Activated naive CD4-positive, alpha-beta T cell treated with Interleukin-2 at 50 U/mL for 16 hours (primary cell): ENCODE results near the gene DNAJC18.

ENCODE experiments used
- DNase-seq: peaks from one replicate; pipeline ENCODE4 v3.0.0-alpha.2; 2020

DNAJC18 gene

DNA sequence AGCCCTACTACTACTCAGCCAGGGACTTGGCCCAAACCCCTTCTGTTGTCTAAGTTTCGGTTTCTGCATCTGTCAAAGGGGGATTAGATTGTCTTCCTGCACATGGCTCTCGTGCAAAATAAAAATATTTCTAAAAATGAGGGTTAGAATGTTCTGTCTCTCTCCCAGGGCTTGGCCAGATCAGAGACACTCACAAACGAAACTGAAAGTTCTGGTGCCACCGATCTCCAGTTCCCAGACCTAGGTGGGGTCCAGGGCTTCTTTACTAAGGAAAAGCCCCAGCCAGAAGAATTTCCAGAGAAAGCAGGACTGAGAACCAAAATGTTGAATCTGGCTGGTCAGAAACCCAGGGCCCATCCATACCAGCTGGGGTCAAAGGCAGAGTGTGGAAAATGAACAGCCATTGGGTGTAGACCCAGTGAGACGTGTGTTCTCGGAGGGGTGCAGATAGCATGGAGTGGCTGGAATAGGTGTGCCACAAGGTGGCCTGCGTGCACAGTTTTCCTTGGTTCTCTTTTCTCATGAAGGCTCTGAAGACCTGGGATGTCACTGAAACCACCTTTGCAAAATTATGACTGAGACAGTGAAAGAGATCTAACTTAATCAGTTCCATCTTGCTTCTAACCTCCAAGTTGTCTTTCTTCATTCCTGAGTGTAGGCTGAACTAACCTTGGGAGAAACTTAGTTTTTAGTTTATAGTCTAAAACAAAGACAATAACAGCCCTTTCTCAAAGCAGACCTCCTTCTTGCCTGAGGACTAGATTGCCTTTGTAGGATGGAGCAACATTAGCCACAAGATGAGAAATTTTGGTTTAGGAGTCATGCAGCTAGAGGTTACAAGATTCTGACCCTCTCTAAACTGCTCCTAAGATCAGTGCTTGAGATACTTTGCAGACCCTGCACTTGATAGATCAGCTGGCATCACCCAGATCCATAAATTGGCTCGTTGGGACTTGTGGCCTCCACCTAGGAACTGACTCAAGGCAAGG is 54.0 kb downstream of the DNAJC18 start:
- no peak for DNase-seq

DNA sequence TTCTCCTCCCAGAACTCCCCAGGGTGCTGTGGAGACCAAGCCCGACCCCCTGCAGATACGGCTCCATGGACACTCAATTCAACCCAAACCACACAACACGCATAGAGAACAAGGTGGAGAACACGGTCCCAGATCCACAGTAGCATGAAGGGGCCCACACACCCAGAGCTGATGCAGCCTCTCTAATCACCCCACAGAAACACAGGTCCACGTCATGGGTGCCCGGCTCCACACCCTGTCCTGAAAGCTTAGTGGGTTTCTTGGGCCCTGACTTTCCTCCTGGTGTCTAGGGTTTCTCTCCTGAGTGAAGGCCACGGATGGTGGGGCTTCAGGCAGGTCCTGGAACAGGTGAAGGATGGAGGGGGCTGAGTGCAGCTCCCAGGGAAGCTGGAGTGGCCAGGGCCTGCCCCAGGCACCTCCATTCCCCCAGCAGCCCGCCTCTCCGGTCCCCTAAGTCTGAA is 54.7 kb downstream of the DNAJC18 start:
- DNase-seq, result no peak

DNA sequence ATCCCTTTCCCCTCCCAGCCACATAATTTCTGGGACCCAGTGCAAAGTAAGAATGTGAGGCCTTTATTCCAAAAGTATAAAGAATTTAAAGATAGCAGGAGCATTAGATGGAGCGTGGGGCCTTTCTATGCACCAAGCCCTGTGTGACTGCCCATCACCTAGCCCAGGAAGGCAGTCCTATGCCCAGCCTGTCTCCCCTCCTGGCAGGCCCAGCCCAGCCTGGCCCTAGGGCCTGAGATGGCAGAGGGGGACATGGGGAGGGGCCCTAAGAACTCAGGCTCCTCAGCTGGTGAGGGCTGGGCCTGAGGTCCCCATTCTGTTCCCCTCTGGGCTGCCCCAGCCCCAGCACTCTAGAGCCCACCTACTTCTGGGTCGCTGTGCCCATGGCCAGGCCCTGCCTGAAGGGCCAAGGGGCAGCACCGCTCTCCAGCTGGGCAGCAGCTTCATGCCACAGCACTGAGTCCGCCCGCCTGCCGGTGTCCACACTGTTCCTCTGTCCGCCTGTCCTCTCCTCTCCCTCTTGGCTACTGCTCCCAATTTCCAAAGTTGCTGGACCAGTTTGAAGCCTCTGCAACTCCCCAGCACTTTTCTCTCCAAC is 55.2 kb downstream of the DNAJC18 start:
- no peak for DNase-seq

DNA sequence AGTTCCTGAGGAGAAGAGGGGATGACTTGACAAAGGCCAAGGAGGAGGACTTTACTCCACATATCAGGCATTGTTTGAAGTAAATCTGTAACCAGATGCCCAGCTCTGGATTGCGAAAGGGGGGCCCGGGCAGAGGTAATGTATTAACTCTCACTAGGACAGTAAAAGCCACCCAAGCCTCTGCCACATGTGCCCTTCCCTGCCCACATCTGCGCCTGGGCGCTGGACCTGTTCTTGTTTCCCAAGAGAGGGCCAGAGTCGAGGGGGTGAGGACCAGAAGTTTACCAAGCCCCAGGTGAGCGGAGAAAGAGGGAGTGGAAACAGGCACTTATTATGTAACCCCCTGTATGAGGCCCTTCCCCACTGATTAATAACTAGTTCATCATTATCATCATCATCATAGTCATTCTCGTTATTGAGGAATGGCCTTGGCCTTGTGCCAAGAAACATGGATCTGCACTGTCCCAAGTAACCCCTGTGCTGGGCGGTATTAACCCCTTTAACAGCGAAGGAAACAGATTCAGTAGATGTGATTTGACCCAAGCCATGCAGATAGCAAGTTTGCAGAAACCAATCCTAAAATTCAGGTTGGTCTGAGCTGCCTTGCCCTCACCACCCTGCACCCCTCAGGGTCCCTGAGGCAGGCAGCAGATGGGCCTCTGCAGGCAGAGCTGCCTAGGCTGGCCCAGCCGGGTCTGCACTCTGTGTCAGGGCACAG is 55.9 kb downstream of the DNAJC18 start, which contains the start of gene SLC23A1:
TSS of gene SLC23A1 (minus strand) at position 23 of the 718 bp plus-strand sequence. CDS start 44 bp downstream, outside the sequence.
- DNase-seq, result no peak

DNA sequence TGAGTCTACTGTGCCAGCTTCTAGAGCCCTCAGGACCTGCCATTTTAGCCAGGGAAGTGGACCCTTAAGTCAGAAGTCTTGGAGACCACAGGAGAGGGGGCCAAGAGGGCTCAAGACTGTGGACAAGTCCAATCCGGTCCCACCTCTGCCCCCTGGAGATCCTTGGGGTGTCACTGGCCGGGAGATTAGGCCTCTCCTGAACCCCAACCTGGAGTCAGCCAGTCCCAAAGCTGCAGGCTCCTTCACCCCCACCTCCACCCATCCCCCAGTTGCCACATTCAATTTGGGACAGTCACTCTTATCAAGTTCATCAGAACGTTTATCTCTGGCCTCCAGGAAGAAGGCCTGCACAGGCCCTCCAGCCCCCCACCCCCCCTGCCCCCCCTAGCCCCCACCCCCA is 56.5 kb downstream of the DNAJC18 start:
- no peak for DNase-seq

DNA sequence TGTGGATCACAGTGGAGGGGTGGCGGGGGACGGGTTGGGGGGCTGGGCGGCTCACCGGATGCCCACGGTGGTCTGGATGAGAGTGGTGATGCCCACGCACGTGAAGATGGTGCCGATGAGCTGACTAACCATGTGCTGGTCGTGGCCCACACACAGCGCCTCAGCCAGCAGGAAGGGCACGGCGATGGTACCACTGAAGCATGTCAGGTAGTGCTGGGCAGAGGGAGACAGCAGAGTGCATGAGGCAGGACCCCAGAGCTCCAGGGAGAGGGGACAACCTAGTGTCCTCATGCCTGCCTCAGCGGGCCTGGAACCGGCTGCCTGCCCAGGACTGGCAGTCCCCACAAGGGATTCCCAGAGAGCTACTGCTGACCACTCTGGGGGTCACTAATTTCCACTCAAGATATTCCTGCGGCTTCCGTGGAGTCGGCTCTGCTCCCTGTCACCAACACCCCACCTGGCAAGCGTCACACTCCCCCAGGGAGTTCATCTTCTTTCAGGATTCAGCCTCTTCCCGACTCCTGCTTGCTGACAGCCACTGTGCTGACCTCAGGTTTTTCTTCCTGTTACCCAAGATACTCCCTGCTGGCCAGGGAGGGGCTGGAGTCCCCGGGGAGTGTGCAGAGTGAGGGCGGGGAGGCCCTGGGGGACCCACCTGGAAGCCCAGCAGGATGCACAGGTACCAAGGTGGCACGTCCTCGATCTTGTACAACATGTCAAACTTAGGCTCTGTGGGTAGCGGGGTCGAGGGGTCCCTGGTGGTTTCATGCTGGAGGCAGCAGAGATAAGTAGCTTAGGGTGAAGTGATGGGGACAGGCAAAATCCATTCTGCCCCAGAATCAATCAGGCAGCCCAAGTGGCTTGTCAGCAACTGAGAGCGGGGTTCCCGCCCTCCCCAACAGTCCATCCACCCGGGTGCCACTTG is 57.2 kb downstream of the DNAJC18 start:
- no peak for DNase-seq

DNA sequence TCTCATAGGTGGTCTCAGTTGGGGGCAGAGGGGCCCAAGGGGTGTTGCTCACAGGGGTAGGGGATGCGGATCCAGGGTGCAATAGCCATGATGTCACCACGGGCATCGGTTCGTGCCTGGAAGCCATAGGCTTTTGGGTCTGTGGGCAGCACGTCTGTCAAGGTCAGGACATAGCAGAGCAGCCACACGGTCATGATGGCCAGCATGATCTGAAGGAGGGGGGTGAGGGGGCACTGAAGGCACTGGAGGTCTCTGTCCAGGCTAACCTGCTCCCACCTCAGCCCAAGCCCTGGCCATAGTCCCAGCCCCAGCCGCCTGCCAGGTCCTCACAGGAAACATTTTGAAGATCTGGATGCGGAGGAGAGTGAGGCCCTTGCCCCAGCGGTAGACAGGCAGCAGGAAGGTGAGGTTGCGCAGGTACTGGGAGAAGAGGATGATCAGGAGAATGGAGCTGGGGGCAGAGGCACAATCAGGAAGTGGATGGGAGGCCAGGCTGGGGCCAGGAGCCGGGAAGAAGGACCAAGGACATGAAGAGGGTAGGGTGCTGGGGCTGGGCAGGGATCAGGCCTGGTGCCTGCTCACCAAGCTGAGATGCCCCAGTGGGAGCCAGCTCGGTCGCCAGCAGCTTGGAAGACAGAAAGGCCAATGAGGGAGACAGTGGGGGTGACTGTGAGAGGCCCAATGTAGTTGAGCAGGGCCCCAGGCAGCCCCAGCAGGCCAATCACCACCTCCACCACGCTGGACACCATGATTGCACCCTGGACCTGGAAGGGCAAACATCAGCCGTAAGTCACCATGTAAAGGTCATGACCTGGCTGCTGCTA is 59.5 kb downstream of the DNAJC18 start:
- no peak for DNase-seq

DNA sequence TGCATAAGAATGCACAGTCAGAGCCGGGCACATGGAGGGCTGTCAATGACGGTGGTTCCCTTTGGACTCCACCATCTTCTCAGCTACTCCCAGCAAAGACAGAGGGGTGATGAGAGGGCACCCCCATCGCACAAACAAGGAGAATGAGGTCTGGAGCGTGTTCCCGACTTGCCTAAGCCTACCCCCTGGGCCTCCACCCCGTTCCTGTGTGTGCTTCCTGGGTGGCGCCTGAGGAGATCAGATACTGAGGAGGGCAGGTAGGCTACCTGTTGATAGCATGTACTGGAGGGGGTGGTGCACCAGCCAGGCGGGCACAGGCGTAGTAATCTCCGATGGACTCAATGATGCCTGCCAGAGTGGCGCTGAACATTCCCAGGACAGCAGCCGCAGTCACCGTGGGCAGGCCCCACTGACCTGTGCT is 60.4 kb downstream of the DNAJC18 start:
- no peak for DNase-seq

- DNase-seq, result no peak
Measured at GRCh38 chr5:139378101-139378825, 61.1 kb downstream of the DNAJC18 start.

DNA sequence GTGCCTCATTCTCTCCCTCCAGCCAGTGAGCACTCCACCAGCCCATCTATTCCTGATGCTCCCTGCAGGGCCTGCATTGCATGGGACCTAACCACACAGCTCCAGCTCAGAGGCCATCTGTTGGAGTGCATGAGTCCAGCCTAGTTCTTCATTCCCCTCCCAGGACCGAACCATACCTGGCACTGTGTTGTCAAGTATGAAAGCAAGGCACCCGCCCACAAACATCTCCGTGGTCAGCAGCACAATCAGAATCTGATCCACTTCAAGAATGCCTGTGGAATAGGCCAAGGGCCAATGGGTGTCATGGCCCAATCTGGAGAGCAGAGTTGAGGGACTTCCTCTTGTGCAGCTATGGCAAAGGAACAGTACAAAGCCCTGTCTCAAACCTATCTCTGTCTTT is 62.1 kb downstream of the DNAJC18 start:
- no peak for DNase-seq

- no peak for DNase-seq
Measured at GRCh38 chr5:139376364-139376763, 63.0 kb downstream of the DNAJC18 start.

DNA sequence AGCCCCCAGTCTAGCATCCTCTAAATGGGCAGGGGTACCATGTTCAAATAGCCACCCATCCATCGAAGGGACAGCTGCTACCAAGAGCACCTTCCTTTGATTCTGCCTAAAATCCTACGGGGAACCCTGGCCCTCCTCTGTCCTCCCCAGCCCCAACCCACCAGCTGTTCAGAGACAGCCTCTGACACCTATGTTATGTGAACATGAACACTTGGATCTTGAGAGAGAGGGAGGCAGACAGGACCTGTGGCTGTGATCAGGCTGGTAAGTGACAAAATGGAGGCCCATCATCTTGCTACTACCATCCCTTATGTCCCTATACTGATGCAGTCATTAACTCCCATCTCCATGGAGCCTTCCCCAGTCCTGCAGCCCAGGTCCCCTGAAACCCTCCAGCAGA is 64.4 kb downstream of the DNAJC18 start:
- DNase-seq, result no peak

GRCh38 chr5:139371482-139372435 is 67.6 kb downstream of the DNAJC18 start:
- no peak for DNase-seq

GRCh38 chr5:139369181-139369580 is 70.1 kb downstream of the DNAJC18 start:
- no peak for DNase-seq

GRCh38 chr5:139368613-139369012 is 70.7 kb downstream of the DNAJC18 start:
- DNase-seq, result no peak

DNA sequence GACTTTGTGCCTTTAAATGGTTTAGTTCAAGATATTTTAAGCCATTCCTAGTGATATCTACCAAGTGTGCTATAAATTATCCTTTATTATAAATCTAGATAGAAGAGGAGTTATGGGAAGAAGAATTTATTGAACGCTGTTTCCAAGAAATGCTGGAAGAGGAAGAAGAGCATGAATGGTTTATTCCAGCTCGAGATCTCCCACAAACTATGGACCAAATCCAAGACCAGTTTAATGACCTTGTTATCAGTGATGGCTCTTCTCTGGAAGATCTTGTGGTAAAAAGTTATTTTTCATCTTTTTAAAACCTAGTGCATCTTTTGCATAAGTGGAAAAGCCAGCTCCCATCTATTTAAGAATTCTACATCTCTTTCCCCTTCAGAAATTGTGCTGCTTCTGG is 74.9 kb downstream of the DNAJC18 start:
- no peak for DNase-seq

GRCh38 chr5:139363937-139364336 is 75.4 kb downstream of the DNAJC18 start:
- DNase-seq, result no peak

DNA sequence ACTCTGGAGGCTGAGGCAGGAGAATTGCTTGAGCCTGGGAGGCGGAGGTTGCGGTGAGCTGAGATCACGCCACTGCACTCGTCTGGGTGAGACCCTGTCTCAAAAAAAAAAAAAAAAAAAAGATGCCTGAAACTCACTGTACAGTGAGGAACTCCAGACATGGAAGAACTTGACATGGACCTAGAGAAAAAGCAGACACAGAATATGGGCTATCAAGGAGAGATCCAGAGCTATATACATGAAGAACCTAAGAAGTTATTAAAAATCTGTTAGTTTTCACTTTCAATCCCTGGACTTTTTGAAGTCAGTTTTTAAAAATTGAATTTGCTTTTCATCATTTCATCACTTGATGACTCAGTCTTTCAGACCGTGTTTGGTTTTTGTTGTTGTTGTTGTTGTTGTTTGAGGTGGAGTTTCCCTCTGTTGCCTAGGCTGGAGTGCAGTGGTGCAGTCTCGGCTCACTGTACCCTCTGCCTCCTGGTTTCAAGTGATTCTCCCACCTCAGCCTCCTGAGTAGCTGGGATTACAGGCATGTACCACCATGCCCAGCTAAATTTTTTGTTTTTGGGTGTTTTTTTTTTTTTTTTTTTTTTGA is 77.4 kb downstream of the DNAJC18 start:
- no peak for DNase-seq

DNA sequence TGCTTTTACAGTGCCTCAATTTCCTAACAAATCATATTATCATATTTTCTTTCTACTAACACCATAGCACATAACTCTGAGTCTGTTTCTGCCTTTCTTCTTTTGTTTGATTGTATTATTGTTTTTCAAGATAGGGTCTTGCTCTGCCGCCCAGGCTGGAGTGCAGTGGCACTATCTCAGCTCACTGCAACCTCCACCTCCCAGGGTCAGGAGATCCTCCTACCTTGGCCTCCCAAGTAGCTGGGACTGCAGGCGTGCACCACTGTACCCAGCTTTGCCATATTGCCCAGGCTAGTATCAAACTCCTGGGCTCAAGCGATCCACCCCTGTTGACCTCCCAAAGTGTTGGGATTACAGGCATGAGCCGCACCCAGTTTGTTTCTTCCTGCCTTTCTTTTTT is 78.9 kb downstream of the DNAJC18 start:
- no peak for DNase-seq
